Osteoblast (primary cell): ENCODE results near the gene NVL. TPM values are rescaled to one million over a fixed set of nuclear protein-coding genes. Genes with fewer than 3 reads are reported as not detected.
A peak's percentile ranks its signal among the peaks of the same experiment; 100 is the strongest.

Experiments used
- DNase-seq: peaks from one replicate; pipeline ENCODE4 v3.0.0; 2011; ENCODE audit warnings: low spot score, mixed read lengths; ENCODE audit not compliant: insufficient read length; ENCODE audit errors: missing footprints
- H2AFZ ChIP-seq: 2 replicates; pipeline ENCODE4 v1.6.0; 2011; ENCODE audit warnings: mild to moderate bottlenecking, low read length
- H3K27ac ChIP-seq: 2 replicates; pipeline ENCODE4 v1.5.1; 2011; ENCODE audit warnings: mild to moderate bottlenecking, low read depth, low read length, moderate library complexity
- H3K27me3 ChIP-seq: 2 replicates; pipeline ENCODE4 v1.6.0; 2012; ENCODE audit warnings: mild to moderate bottlenecking, control low read depth, inconsistent platforms, low read length, moderate library complexity; ENCODE audit not compliant: insufficient read depth
- H3K36me3 ChIP-seq: 2 replicates; pipeline ENCODE4 v1.5.1; 2011; ENCODE audit warnings: mild to moderate bottlenecking, low read length, control low read depth, moderate library complexity; ENCODE audit not compliant: insufficient read depth
- H3K4me1 ChIP-seq: 2 replicates; pipeline ENCODE4 v1.5.1; 2011; ENCODE audit warnings: mild to moderate bottlenecking, low read length, control low read depth, moderate library complexity; ENCODE audit not compliant: insufficient read depth
- H3K4me2 ChIP-seq: 2 replicates; pipeline ENCODE4 v1.6.0; 2011; ENCODE audit warnings: mild to moderate bottlenecking, low read length; ENCODE audit not compliant: insufficient read depth
- H3K4me3 ChIP-seq: fragments of 200-600 bp; sonication (generic); 3 replicates; pipeline ENCODE4 v1.5.1; 2012; ENCODE audit warnings: mild to moderate bottlenecking, low read length, inconsistent platforms; ENCODE audit not compliant: insufficient read depth
- H3K79me2 ChIP-seq: 2 replicates; pipeline ENCODE4 v1.6.0; 2012; ENCODE audit warnings: mild to moderate bottlenecking, low read length, control low read depth, inconsistent platforms; ENCODE audit not compliant: insufficient read depth
- H3K9me3 ChIP-seq: 2 replicates; pipeline ENCODE4 v1.5.1; 2011; ENCODE audit warnings: low read depth, low read length, control low read depth
- H4K20me1 ChIP-seq: 2 replicates; pipeline ENCODE4 v1.6.0; 2012; ENCODE audit warnings: mild to moderate bottlenecking, low read length, control low read depth; ENCODE audit not compliant: insufficient read depth
- CTCF ChIP-seq: IDR thresholded peaks from 2 replicates; pipeline ENCODE4 v1.5.1; 2011; ENCODE audit warnings: mild to moderate bottlenecking, low read depth, low read length, moderate library complexity; ENCODE audit errors: extremely low read depth
- total RNA-seq: library from RNA; depleted of rRNA; stranded (reverse); fragments of >200 nt; gene quantifications from 2 replicates; pipeline ENCODE4 v1.2.3, GENCODE V29; 2012

The NVL gene
- total RNA-seq, 1 donor: 20.6 TPM

- Histone ChIP-seq H3K79me2 (no peaks in the 10 kb centered on the region), H3K4me2 (no peak overlapping the region), H3K27me3 (no peaks in the 10 kb centered on the region), H3K9me3 (no peaks in the 10 kb centered on the region), H4K20me1 (no peaks in the 10 kb centered on the region), H2AFZ (no peak overlapping the region), H3K4me1 (peaks cover 20% of the 10 kb centered on the region), H3K4me3 (no peak overlapping the region), H3K27ac (no peak overlapping the region), H3K36me3 (peaks cover 4% of the 10 kb centered on the region)
- no peak for TF ChIP-seq CTCF
- peak; percentile 14 for DNase-seq
Measured at GRCh38 chr1:224199679-224200078, 130.3 kb downstream of the NVL start.

GRCh38 chr1:224198572-224198971 is 131.4 kb downstream of the NVL start:
- H3K27ac ChIP-seq: no peak overlapping the region
- no peaks in the 10 kb centered on the region for H4K20me1 ChIP-seq
- H3K4me3 ChIP-seq: no peak overlapping the region
- TF ChIP-seq CTCF: no peak
- H3K9me3 ChIP-seq: no peaks in the 10 kb centered on the region
- no peaks in the 10 kb centered on the region for H3K27me3 ChIP-seq
- peaks cover 9% of the 10 kb centered on the region for H3K4me1 ChIP-seq
- H2AFZ ChIP-seq: no peak overlapping the region
- H3K79me2 ChIP-seq: no peaks in the 10 kb centered on the region
- no peak overlapping the region for H3K4me2 ChIP-seq
- DNase-seq: no peak
- H3K36me3 ChIP-seq: peaks cover 13% of the 10 kb centered on the region

- no peak overlapping the region for H3K4me3 ChIP-seq
- H4K20me1 ChIP-seq: peaks cover 3% of the 10 kb centered on the region
- H3K9me3 ChIP-seq: no peaks in the 10 kb centered on the region
- no peaks in the 10 kb centered on the region for H3K27me3 ChIP-seq
- H3K79me2 ChIP-seq: peaks cover 9% of the 10 kb centered on the region
- peaks cover 27% of the 10 kb centered on the region for H3K36me3 ChIP-seq
- H3K27ac ChIP-seq: no peak overlapping the region
- no peak for TF ChIP-seq CTCF
- peak; percentile 3 for DNase-seq
- no peaks in the 10 kb centered on the region for H3K4me1 ChIP-seq
- H2AFZ ChIP-seq: no peak overlapping the region
- H3K4me2 ChIP-seq: no peak overlapping the region
Measured at GRCh38 chr1:224196813-224197600, 133.0 kb downstream of the NVL start.

GRCh38 chr1:224193319-224193966 is 136.5 kb downstream of the NVL start:
- TF ChIP-seq CTCF: no peak
- Histone ChIP-seq H3K27me3 (no peaks in the 10 kb centered on the region), H3K4me3 (no peak overlapping the region)

More at GRCh38 chr1:224193319-224193966, 136.5 kb downstream of the NVL start:
- H3K9me3 ChIP-seq: no peaks in the 10 kb centered on the region
- no peak overlapping the region for H3K27ac ChIP-seq
- peaks cover 37% of the 10 kb centered on the region for H3K36me3 ChIP-seq
- peaks cover 43% of the 10 kb centered on the region for H3K79me2 ChIP-seq
- H4K20me1 ChIP-seq: peaks cover 13% of the 10 kb centered on the region
- no peak for DNase-seq
- no peak overlapping the region for H2AFZ ChIP-seq
- H3K4me1 ChIP-seq: no peaks in the 10 kb centered on the region
- H3K4me2 ChIP-seq: no peak overlapping the region
